Endothelial cell (in vitro differentiated cells): Measurements from ENCODE around the gene TEC. TPM values are rescaled to one million over a fixed set of nuclear protein-coding genes. Genes with fewer than 3 reads are reported as not detected.

ENCODE experiments used
- DNase-seq: peaks from one replicate; pipeline ENCODE4 v3.0.0; 2021; ENCODE audit warnings: low spot score
- H3K27ac Mint-ChIP-seq: one replicate; pipeline ENCODE4 v1.8.0; 2021; ENCODE audit warnings: mixed read lengths, inconsistent platforms; ENCODE audit not compliant: unreplicated experiment
- H3K27me3 Mint-ChIP-seq: one replicate; pipeline ENCODE4 v1.8.0; 2021; ENCODE audit warnings: mild to moderate bottlenecking, moderate library complexity, mixed read lengths, inconsistent platforms; ENCODE audit not compliant: unreplicated experiment
- H3K36me3 Mint-ChIP-seq: one replicate; pipeline ENCODE4 v1.8.0; 2021; ENCODE audit warnings: mild to moderate bottlenecking, low read depth, mixed read lengths, inconsistent platforms; ENCODE audit not compliant: unreplicated experiment
- H3K4me1 Mint-ChIP-seq: one replicate; pipeline ENCODE4 v1.8.0; 2021; ENCODE audit warnings: mild to moderate bottlenecking, mixed read lengths, inconsistent platforms; ENCODE audit not compliant: unreplicated experiment
- H3K4me3 Mint-ChIP-seq: one replicate; pipeline ENCODE4 v1.8.0; 2021; ENCODE audit warnings: mild to moderate bottlenecking, mixed read lengths, inconsistent platforms; ENCODE audit not compliant: unreplicated experiment
- H3K9me3 Mint-ChIP-seq: one replicate; pipeline ENCODE4 v1.8.0; 2021; ENCODE audit warnings: mixed read lengths, inconsistent platforms; ENCODE audit not compliant: unreplicated experiment
- total RNA-seq: library from RNA; stranded (reverse); fragmentation: NEBNext Ultra II Directional; extraction: Animal tissue kit (Norgen Biotek cat#: 25700); gene quantifications from one replicate; pipeline ENCODE4 v1.2.1, GENCODE V29; 2021; ENCODE audit not compliant: unreplicated experiment
- TF ChIP-seq, protein P1 (sequence below): fragments of 200-600 bp; sonication (generic); IDR thresholded peaks from one replicate; pipeline ENCODE4 v1.5.0; 2021; ENCODE audit warnings: antibody characterized with exemption; ENCODE audit not compliant: unreplicated experiment

The TEC gene
- total RNA-seq, 1 donor from 2014 or later, result 1.9 TPM

DNA sequence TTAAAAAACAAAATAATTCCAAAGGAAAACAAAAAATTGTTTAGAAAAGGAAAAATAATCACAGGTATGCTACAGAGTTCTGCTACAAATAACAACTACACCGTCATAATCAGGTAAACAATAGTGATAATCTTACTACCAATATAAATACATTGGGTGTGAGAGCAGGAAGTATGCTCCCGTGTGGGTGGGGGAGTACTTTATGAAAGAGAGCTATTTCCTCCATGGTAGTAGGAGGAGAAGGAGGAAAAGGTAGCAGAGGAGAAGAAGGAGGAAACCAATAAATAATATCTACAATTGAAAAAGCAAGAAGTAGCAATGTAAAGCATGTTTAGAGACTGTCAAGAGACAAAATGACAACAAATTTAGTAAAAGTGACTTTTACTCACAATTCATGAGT lies 35.1 kb downstream of the TEC start:
- no peak for DNase-seq
- TF ChIP-seq, protein P1, sequence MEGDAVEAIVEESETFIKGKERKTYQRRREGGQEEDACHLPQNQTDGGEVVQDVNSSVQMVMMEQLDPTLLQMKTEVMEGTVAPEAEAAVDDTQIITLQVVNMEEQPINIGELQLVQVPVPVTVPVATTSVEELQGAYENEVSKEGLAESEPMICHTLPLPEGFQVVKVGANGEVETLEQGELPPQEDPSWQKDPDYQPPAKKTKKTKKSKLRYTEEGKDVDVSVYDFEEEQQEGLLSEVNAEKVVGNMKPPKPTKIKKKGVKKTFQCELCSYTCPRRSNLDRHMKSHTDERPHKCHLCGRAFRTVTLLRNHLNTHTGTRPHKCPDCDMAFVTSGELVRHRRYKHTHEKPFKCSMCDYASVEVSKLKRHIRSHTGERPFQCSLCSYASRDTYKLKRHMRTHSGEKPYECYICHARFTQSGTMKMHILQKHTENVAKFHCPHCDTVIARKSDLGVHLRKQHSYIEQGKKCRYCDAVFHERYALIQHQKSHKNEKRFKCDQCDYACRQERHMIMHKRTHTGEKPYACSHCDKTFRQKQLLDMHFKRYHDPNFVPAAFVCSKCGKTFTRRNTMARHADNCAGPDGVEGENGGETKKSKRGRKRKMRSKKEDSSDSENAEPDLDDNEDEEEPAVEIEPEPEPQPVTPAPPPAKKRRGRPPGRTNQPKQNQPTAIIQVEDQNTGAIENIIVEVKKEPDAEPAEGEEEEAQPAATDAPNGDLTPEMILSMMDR, result no peak
- Mint-ChIP-seq H3K27me3 (no peaks in the 10 kb centered on the region), H3K4me3 (no peak overlapping the region), H3K4me1 (peaks cover 23% of the 10 kb centered on the region), H3K36me3 (no peaks in the 10 kb centered on the region), H3K27ac (peak overlapping the region; percentile 64), H3K9me3 (no peaks in the 10 kb centered on the region)

DNA sequence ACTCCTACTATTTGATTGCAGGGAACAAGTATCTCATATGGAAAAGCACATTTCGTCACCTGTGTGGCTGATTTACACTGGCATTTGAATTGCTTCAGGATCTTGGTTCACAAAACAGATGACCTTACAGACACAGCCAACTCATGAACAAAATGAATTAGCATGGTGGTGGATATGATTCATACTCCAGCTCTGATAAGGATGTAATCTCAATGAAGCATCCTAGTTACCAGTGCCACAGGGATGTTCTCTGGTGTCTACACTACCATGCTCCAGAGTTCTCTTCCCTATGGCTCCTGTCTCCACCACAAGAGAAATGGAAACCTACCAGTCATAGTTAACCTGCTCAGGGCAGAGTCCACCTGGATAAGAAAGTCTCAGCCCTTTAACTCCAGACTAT lies 40.7 kb downstream of the TEC start:
- TF ChIP-seq, protein P1, result no peak
- Mint-ChIP-seq H3K4me3 (no peak overlapping the region), H3K9me3 (no peaks in the 10 kb centered on the region), H3K27me3 (no peaks in the 10 kb centered on the region), H3K36me3 (no peaks in the 10 kb centered on the region), H3K4me1 (peaks cover 13% of the 10 kb centered on the region), H3K27ac (no peak overlapping the region)
- DNase-seq, result no peak

DNA sequence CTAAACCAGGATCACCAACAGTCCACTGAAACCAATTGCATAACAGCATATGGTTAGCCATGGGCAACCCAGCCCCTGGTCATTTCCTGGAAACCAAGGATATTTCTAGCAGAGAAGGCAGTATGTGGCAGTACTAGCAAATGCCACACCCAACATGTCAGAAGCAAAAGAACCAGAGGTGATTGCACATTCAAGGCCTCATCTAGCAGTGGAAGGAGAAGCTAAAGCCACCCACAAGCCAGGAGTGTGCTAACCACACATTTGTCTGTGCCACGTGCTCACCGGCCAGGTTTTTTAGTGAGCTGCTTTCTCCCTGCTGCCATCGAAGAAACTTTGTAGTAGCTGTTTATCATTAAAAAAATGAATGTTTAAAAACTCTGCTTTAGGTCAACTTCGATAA lies 42.0 kb downstream of the TEC start:
- Mint-ChIP-seq H3K36me3 (no peaks in the 10 kb centered on the region), H3K4me3 (no peak overlapping the region), H3K9me3 (no peaks in the 10 kb centered on the region), H3K27ac (no peak overlapping the region), H3K4me1 (peaks cover 9% of the 10 kb centered on the region), H3K27me3 (no peaks in the 10 kb centered on the region)
- DNase-seq, result no peak
- TF ChIP-seq, protein P1, result no peak

DNA sequence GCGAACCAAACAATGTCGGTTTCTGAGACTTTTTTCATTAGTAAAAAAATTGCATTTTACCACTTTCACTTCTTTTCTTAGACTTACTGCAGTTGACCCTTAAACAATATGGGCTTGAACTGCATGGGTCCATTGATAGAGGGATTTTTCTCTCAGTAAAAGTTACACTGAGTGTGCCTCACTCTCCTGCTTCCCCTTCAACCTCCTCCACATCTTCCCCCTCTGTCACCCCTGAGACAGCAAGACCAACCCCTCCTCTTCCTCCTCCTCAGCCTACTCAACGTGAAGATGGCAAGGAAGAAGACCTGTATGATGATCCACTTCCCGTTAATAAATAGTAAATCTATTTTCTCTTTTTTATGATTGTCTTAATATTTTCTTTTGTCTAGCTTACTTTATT lies 43.4 kb downstream of the TEC start:
- TF ChIP-seq, protein P1, result no peak
- no peaks in the 10 kb centered on the region for H3K36me3 Mint-ChIP-seq
- H3K27ac Mint-ChIP-seq, result no peak overlapping the region
- no peaks in the 10 kb centered on the region for H3K9me3 Mint-ChIP-seq
- no peak overlapping the region for H3K4me3 Mint-ChIP-seq
- DNase-seq, result no peak
- H3K27me3 Mint-ChIP-seq, result no peaks in the 10 kb centered on the region
- peaks cover 4% of the 10 kb centered on the region for H3K4me1 Mint-ChIP-seq

DNA sequence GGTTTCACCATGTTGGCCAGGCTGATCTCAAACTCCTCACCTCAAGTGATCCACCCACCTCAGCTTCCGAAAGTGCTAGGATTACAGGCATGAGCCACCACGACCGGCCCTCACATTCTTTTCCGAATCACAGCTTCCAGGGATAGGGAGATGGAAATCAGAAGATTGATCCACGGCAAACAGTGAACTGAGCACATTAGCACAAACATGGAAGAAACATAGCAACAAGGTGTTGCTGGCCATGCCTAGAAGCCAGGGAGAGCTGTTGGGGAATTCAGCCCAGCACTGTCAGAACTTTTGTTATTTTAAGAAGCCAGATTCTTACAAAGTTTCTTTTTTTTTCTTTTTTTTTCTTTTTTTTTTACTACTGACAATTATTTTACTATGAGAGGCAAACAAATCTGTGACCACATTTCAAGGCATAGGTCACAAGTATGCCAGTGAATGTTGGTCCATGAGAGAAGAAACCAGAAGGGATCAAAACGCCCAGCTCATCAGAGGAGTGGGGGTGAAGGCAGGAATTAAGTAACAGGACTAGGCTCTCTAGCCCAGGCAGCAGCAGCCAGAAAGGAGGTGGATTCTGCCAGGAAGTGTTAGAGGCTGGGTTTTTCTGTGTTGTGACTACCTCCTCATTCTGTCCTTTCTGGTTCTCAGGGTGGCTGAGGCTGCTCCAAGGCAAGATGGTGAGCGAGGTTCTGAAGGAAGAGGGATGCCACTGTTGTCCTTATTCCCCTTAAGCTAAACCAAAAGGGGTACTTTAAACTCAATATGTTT lies 44.1 kb downstream of the TEC start:
- TF ChIP-seq, protein P1, result no peak
- no peak for DNase-seq

More for the DNA sequence above, 44.1 kb downstream of the TEC start:
- Mint-ChIP-seq H3K27ac (no peak overlapping the region), H3K36me3 (no peaks in the 10 kb centered on the region), H3K4me1 (peaks cover 4% of the 10 kb centered on the region), H3K4me3 (no peak overlapping the region), H3K9me3 (no peaks in the 10 kb centered on the region), H3K27me3 (no peaks in the 10 kb centered on the region)
